CD14-positive monocyte (primary cell): ENCODE data around the gene CASP14. TPM values are rescaled to one million over a fixed set of nuclear protein-coding genes. Genes with fewer than 3 reads are reported as not detected.

Source experiments
- DNase-seq, 3 donors: peaks; one replicate each; pipeline ENCODE4 v3.0.0-alpha.2; 2011 to 2022
- H2AFZ ChIP-seq: 2 replicates; pipeline ENCODE4 v1.6.0; 2012; ENCODE audit warnings: mild to moderate bottlenecking, low read depth, low read length, inconsistent platforms; ENCODE audit not compliant: insufficient read depth, poor library complexity, severe bottlenecking
- H3K27ac ChIP-seq, 2 donors: 1 replicate in 1 of 2; 2 replicates in 1 of 2; pipeline ENCODE4 v1.5.1; 2012 to 2013; ENCODE audit warnings: low read length in 2 of 2, control low read depth in 1 of 2, inconsistent platforms in 1 of 2, low read depth in 1 of 2, mild to moderate bottlenecking in 1 of 2
- H3K27me3 ChIP-seq, 2 donors: one replicate each; pipeline versions ENCODE4 v1.6.0 to v1.6.1; 2011 to 2013; ENCODE audit warnings: low read length in 2 of 2; ENCODE audit not compliant: control insufficient read depth in 2 of 2, insufficient read depth in 2 of 2
- H3K36me3 ChIP-seq, 2 donors: replicated peaks in 1 of 2; 1 replicate in 1 of 2; 2 replicates in 1 of 2; pipeline versions ENCODE4 v1.5.1 to v1.6.1; 2012 to 2013; ENCODE audit warnings: low read length in 2 of 2, control low read depth in 1 of 2, inconsistent platforms in 1 of 2, mild to moderate bottlenecking in 1 of 2; ENCODE audit not compliant: insufficient read depth in 2 of 2, control insufficient read depth in 1 of 2
- H3K4me1 ChIP-seq, 2 donors: 1 replicate in 1 of 2; 2 replicates in 1 of 2; pipeline versions ENCODE4 v1.5.1 to v1.6.1; 2012 to 2013; ENCODE audit warnings: low read length in 2 of 2, control low read depth in 1 of 2, inconsistent platforms in 1 of 2, mild to moderate bottlenecking in 1 of 2, moderate library complexity in 1 of 2; ENCODE audit not compliant: insufficient read depth in 2 of 2, control insufficient read depth in 1 of 2
- H3K4me2 ChIP-seq: replicated peaks from 2 replicates; pipeline ENCODE3; 2012; ENCODE audit warnings: low read length, moderate library complexity, mild to moderate bottlenecking; ENCODE audit not compliant: poor library complexity, severe bottlenecking; ENCODE audit errors: extremely low read depth
- H3K4me3 ChIP-seq, 3 experiments: fragments of 200-600 bp in 1 of 3; sonication (generic) in 1 of 3; replicated peaks in 1 of 3; 1 replicate in 2 of 3; 2 replicates in 1 of 3; pipeline ENCODE4 v1.5.1; 2011 to 2013; ENCODE audit warnings: low read length in 3 of 3, mild to moderate bottlenecking in 3 of 3, control low read depth in 2 of 3, low read depth in 2 of 3, inconsistent platforms in 1 of 3, moderate library complexity in 1 of 3
- H3K79me2 ChIP-seq: 2 replicates; pipeline ENCODE4 v1.6.0; 2012; ENCODE audit warnings: mild to moderate bottlenecking, control low read depth, inconsistent platforms, low read length, moderate library complexity; ENCODE audit not compliant: insufficient read depth
- H3K9ac ChIP-seq: 2 replicates; pipeline ENCODE4 v1.6.0; 2017; ENCODE audit warnings: low read length, mild to moderate bottlenecking; ENCODE audit not compliant: insufficient read depth, poor library complexity, severe bottlenecking
- H3K9me3 ChIP-seq, 2 donors: replicated peaks in 1 of 2; 1 replicate in 1 of 2; 2 replicates in 1 of 2; pipeline versions ENCODE4 v1.5.1 to v1.6.1; 2012 to 2013; ENCODE audit warnings: low read length in 2 of 2, control low read depth in 1 of 2; ENCODE audit not compliant: control insufficient read depth in 1 of 2, insufficient read depth in 1 of 2
- H4K20me1 ChIP-seq: 2 replicates; pipeline ENCODE4 v1.6.0; 2012; ENCODE audit warnings: mild to moderate bottlenecking, low read length, control low read depth, moderate library complexity; ENCODE audit not compliant: insufficient read depth
- H3K27ac Mint-ChIP-seq, 7 donors: one replicate each; pipeline ENCODE4 v1.8.0; 2020; ENCODE audit warnings: mild to moderate bottlenecking in 7 of 7, mixed read lengths in 7 of 7, moderate library complexity in 6 of 7, inconsistent platforms in 2 of 7
- H3K27me3 Mint-ChIP-seq, 3 donors: one replicate each; pipeline ENCODE4 v1.8.0; 2021 to 2022; ENCODE audit warnings: low read depth in 3 of 3, mild to moderate bottlenecking in 3 of 3, mixed read lengths in 3 of 3, moderate library complexity in 3 of 3, inconsistent platforms in 1 of 3
- H3K36me3 Mint-ChIP-seq, 2 donors: one replicate each; pipeline ENCODE4 v1.8.0; 2020; ENCODE audit warnings: mixed read lengths in 2 of 2, inconsistent platforms in 1 of 2, mild to moderate bottlenecking in 1 of 2
- H3K4me1 Mint-ChIP-seq: one replicate; pipeline ENCODE4 v1.8.0; 2020; ENCODE audit warnings: mild to moderate bottlenecking, mixed read lengths
- H3K4me3 Mint-ChIP-seq, 2 donors: one replicate each; pipeline ENCODE4 v1.8.0; 2020; ENCODE audit warnings: mild to moderate bottlenecking in 2 of 2, mixed read lengths in 2 of 2, moderate library complexity in 1 of 2
- H3K9me3 Mint-ChIP-seq, 7 donors: one replicate each; pipeline ENCODE4 v1.8.0; 2020 to 2022; ENCODE audit warnings: mixed read lengths in 7 of 7, mild to moderate bottlenecking in 6 of 7, moderate library complexity in 6 of 7, inconsistent platforms in 2 of 7
- WGBS: methylation state at CpG from one replicate; pipeline ENCODE4 v1.1.5; 2013; ENCODE audit warnings: missing lambda C conversion rate; ENCODE audit not compliant: insufficient coverage; 5-methylcytosine and 5-hydroxymethylcytosine counted together
- intact Hi-C, 2 donors: fragments of 100-400 bp; cut with micrococcal nuclease; formaldehyde crosslinking; loops; one replicate each; pipeline versions ENCODE4 v1.15.0 to v1.15.1; 2023
- polyA plus RNA-seq, 3 donors: library from polyadenylated mRNA; depleted of rRNA in 1 of 3; unstranded in 2 of 3; stranded (reverse) in 1 of 3; fragments of 300-500 nt in 2 of 3; fragments of >200 nt in 1 of 3; fragmentation: Illumina TruSeq in 2 of 3; gene quantifications; 1 replicate in 2 of 3; 2 replicates in 1 of 3; pipeline ENCODE4 v1.2.3, GENCODE V29; 2012 to 2021
- TF ChIP-seq, protein P1 (sequence below): fragments of 200-600 bp; IDR thresholded peaks from one replicate; pipeline ENCODE4 v1.8.0; 2022; ENCODE audit warnings: antibody characterized with exemption, mild to moderate bottlenecking

Gene CASP14
- polyA plus RNA-seq, 3 donors: not detected

DNA sequence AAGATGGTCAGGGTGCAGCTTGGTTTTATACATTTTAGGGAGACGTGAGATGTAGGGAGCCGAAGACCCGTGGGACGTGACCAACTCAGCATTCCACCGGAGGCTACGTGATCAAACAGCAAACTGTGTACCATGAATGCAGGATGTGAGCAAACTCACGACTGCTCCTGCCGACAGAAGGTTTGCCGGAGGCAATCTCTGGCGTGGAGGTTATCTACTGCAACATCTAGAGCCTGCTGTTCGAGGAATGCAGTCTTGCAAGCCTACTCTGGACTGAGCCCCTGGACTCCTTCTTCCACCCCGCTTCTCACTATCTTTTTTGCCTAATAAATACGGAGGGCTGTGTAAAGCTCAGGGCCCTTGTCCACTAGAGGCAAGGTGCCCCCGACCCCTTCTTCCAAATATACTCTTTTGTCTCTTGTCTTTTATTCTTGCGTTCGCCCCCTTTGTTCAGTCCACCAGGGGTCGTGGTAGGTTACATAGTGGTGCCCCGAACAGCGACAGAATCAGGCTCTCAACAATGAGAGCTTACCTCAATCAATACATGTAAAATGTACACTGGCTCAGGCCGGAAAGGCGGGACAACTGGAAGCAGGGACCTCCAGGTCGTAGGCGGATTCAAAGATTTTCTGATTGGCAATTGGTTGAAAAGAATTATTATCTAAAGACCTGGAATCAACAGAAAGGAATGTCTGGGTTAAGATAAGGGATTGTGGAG, 23.8 kb downstream of the CASP14 start:
- intact Hi-C loops: no loop called here
- peaks cover 0 to 2% (median 0%) of the 10 kb centered on the region in 7 donors for H3K9me3 Mint-ChIP-seq
- H2AFZ ChIP-seq: no peak overlapping the region

GRCh38 chr19:15074371-15074770, 25.1 kb downstream of the CASP14 start:
- Mint-ChIP-seq H3K4me3 (no peak overlapping the region), H3K4me1 (no peaks in the 10 kb centered on the region), H3K36me3 (no peaks in the 10 kb centered on the region), H3K27ac (no peak overlapping the region), H3K27me3 (peaks cover 0 to 18% (median 3%) of the 10 kb centered on the region in 3 donors), H3K9me3 (peaks cover 0 to 2% (median 0%) of the 10 kb centered on the region in 7 donors)
- Histone ChIP-seq H3K4me3 (no peak overlapping the region), H3K4me2 (no peak overlapping the region), H3K9ac (no peak overlapping the region), H3K27me3 (no peaks in the 10 kb centered on the region), H3K36me3 (no peaks in the 10 kb centered on the region), H4K20me1 (no peaks in the 10 kb centered on the region), H3K4me1 (no peaks in the 10 kb centered on the region), H3K9me3 (no peaks in the 10 kb centered on the region), H2AFZ (no peak overlapping the region), H3K27ac (no peak overlapping the region), H3K79me2 (no peaks in the 10 kb centered on the region)
- DNase-seq: no peak
- WGBS: 100% methylated on average over 1 of the region's 2 CpGs
- intact Hi-C loops: no loop called here
- TF ChIP-seq, protein P1, sequence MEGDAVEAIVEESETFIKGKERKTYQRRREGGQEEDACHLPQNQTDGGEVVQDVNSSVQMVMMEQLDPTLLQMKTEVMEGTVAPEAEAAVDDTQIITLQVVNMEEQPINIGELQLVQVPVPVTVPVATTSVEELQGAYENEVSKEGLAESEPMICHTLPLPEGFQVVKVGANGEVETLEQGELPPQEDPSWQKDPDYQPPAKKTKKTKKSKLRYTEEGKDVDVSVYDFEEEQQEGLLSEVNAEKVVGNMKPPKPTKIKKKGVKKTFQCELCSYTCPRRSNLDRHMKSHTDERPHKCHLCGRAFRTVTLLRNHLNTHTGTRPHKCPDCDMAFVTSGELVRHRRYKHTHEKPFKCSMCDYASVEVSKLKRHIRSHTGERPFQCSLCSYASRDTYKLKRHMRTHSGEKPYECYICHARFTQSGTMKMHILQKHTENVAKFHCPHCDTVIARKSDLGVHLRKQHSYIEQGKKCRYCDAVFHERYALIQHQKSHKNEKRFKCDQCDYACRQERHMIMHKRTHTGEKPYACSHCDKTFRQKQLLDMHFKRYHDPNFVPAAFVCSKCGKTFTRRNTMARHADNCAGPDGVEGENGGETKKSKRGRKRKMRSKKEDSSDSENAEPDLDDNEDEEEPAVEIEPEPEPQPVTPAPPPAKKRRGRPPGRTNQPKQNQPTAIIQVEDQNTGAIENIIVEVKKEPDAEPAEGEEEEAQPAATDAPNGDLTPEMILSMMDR: no peak

More for the DNA sequence above, 23.8 kb downstream of the CASP14 start:
- peaks cover 0 to 16% (median 0%) of the 10 kb centered on the region in 3 donors for H3K27me3 Mint-ChIP-seq
- no peaks in the 10 kb centered on the region for H3K36me3 ChIP-seq
- no peaks in the 10 kb centered on the region for H3K9me3 ChIP-seq
- no peak overlapping the region for H3K4me2 ChIP-seq
- H3K27ac Mint-ChIP-seq: no peak overlapping the region
- H3K27ac ChIP-seq: no peak overlapping the region
- WGBS: 86% methylated on average over 18 of the region's 23 CpGs
- H3K4me1 ChIP-seq: no peaks in the 10 kb centered on the region
- H3K79me2 ChIP-seq: no peaks in the 10 kb centered on the region
- no peak for DNase-seq
- no peak overlapping the region for H3K4me3 ChIP-seq
- H3K4me3 Mint-ChIP-seq: no peak overlapping the region
- peaks cover 0 to 3% of the 10 kb centered on the region in 2 donors for H3K27me3 ChIP-seq
- TF ChIP-seq, protein P1: no peak
- no peaks in the 10 kb centered on the region for H4K20me1 ChIP-seq
- no peak overlapping the region for H3K9ac ChIP-seq
- no peaks in the 10 kb centered on the region for H3K4me1 Mint-ChIP-seq
- H3K36me3 Mint-ChIP-seq: no peaks in the 10 kb centered on the region
